H1 (cell line): Measurements from ENCODE around the gene LYRM7. TPM values are rescaled to one million over a fixed set of nuclear protein-coding genes. Genes with fewer than 3 reads are reported as not detected.

Experiments
- CTCF ChIA-PET: fragments of 300-600 bp; sonication (Branson Sonifier 250); formaldehyde crosslinking; loops from one replicate; lab custom pipeline; 2021; ENCODE audit not compliant: partially characterized antibody; lab: Charles Lee
- POLR2A ChIA-PET: fragments of 300-600 bp; sonication (Branson Sonifier 250); formaldehyde crosslinking; loops from one replicate; lab custom pipeline; 2021; ENCODE audit warnings: inconsistent platforms; ENCODE audit not compliant: partially characterized antibody; lab: Charles Lee
- DNase-seq, 2 experiments: peaks; one replicate each; pipeline versions ENCODE4 v3.0.0 to v3.0.0-alpha.2; 2010 to 2022; ENCODE audit warnings: low spot score in 2 of 2, low read depth in 1 of 2, mixed read lengths in 1 of 2
- FAIRE-seq: peaks from 2 replicates; lab custom pipeline; 2011; peaks lifted over from hg19 to GRCh38; lab: Jason Lieb, UNC
- H2AFZ ChIP-seq: 2 replicates; pipeline ENCODE4 v1.8.1; 2012; ENCODE audit warnings: low read length, inconsistent platforms
- H2AK5ac ChIP-seq: 2 replicates; pipeline ENCODE4 v1.6.1; 2013; ENCODE audit warnings: low read depth, low read length
- H2BK120ac ChIP-seq: replicated peaks from 2 replicates; pipeline ENCODE3; 2013; ENCODE audit warnings: low read depth, low read length, inconsistent platforms
- H2BK12ac ChIP-seq: 2 replicates; pipeline ENCODE4 v1.6.1; 2013; ENCODE audit warnings: low read depth, low read length
- H2BK15ac ChIP-seq: 2 replicates; pipeline ENCODE4 v1.6.1; 2013; ENCODE audit warnings: low read length
- H2BK20ac ChIP-seq: 2 replicates; pipeline ENCODE4 v1.6.1; 2013; ENCODE audit warnings: low read length
- H2BK5ac ChIP-seq: 2 replicates; pipeline ENCODE4 v1.6.1; 2013; ENCODE audit warnings: low read depth, low read length
- H3K14ac ChIP-seq: 2 replicates; pipeline ENCODE4 v1.6.1; 2013; ENCODE audit warnings: inconsistent platforms; ENCODE audit not compliant: insufficient read length
- H3K18ac ChIP-seq: 2 replicates; pipeline ENCODE4 v1.6.1; 2013; ENCODE audit warnings: low read length; ENCODE audit errors: extremely low read depth
- H3K23ac ChIP-seq: 2 replicates; pipeline ENCODE4 v1.6.1; 2013; ENCODE audit warnings: inconsistent platforms; ENCODE audit not compliant: insufficient read length
- H3K23me2 ChIP-seq: 2 replicates; pipeline ENCODE4 v1.6.1; 2013; ENCODE audit warnings: low read depth, low read length
- H3K27ac ChIP-seq: 2 replicates; pipeline ENCODE4 v1.6.1; 2011; ENCODE audit warnings: low read depth, low read length, inconsistent platforms
- H3K27me3 ChIP-seq, 4 experiments: replicated peaks in 1 of 4; 1 replicate in 1 of 4; 2 replicates in 3 of 4; pipeline versions ENCODE4 v1.6.1 to v1.8.1; 2011 to 2013; ENCODE audit warnings: low read length in 3 of 4, mild to moderate bottlenecking in 3 of 4, inconsistent platforms in 2 of 4, mixed read lengths in 2 of 4, moderate library complexity in 1 of 4; ENCODE audit not compliant: control insufficient read depth in 3 of 4, insufficient read depth in 3 of 4; ENCODE audit errors: extremely low read depth in 1 of 4
- H3K36me3 ChIP-seq, 4 experiments: 2 replicates each; pipeline versions ENCODE4 v1.6.1 to v1.8.1; 2011 to 2013; ENCODE audit warnings: mild to moderate bottlenecking in 4 of 4, low read length in 3 of 4, moderate library complexity in 2 of 4, control low read depth in 1 of 4, inconsistent platforms in 1 of 4; ENCODE audit not compliant: insufficient read depth in 4 of 4, control insufficient read depth in 2 of 4
- H3K4ac ChIP-seq: replicated peaks from 2 replicates; pipeline ENCODE3; 2013; ENCODE audit warnings: low read length, low read depth, mixed read lengths, inconsistent platforms; ENCODE audit not compliant: insufficient read length
- H3K4me1 ChIP-seq, 4 experiments: replicated peaks in 1 of 4; 1 replicate in 1 of 4; 2 replicates in 3 of 4; pipeline versions ENCODE4 v1.6.1 to v1.8.1; 2011 to 2013; ENCODE audit warnings: low read length in 3 of 4, inconsistent platforms in 2 of 4, mixed read lengths in 1 of 4; ENCODE audit not compliant: insufficient read depth in 4 of 4, control insufficient read depth in 3 of 4
- H3K4me2 ChIP-seq, 2 experiments: 2 replicates each; pipeline versions ENCODE4 v1.6.1 to v1.8.1; 2011 to 2013; ENCODE audit warnings: low read depth in 2 of 2, low read length in 2 of 2, control low read depth in 1 of 2, inconsistent platforms in 1 of 2, mild to moderate bottlenecking in 1 of 2; ENCODE audit not compliant: insufficient read depth in 1 of 2
- H3K4me3 ChIP-seq, 4 experiments: fragments of 200-600, 300-600 bp in 1 of 4; sonication (generic), shearing (Covaris generic), sonication (Bioruptor Twin) in 1 of 4; 2 replicates each; pipeline versions ENCODE4 v1.5.1 to v1.8.1; 2011 to 2016; ENCODE audit warnings: low read length in 4 of 4, low read depth in 3 of 4, control low read depth in 2 of 4, inconsistent platforms in 2 of 4, mild to moderate bottlenecking in 2 of 4, mixed read lengths in 1 of 4, moderate library complexity in 1 of 4; ENCODE audit not compliant: insufficient read depth in 2 of 4; ENCODE audit errors: extremely low read depth in 1 of 4
- H3K56ac ChIP-seq: replicated peaks from 2 replicates; pipeline ENCODE3; 2013; ENCODE audit warnings: low read depth, mild to moderate bottlenecking, mixed read lengths, low read length, inconsistent platforms; ENCODE audit not compliant: insufficient read length
- H3K79me1 ChIP-seq: 2 replicates; pipeline ENCODE4 v1.6.1; 2013; ENCODE audit warnings: low read depth, low read length, control low read depth
- H3K79me2 ChIP-seq, 2 experiments: 2 replicates each; pipeline versions ENCODE4 v1.6.1 to v1.8.1; 2012 to 2013; ENCODE audit warnings: low read length in 2 of 2, mild to moderate bottlenecking in 2 of 2, inconsistent platforms in 1 of 2; ENCODE audit not compliant: insufficient read depth in 2 of 2, control insufficient read depth in 1 of 2
- H3K9ac ChIP-seq, 4 experiments: replicated peaks in 1 of 4; 1 replicate in 1 of 4; 2 replicates in 3 of 4; pipeline versions ENCODE4 v1.6.1 to v1.8.1; 2011 to 2013; ENCODE audit warnings: low read depth in 3 of 4, low read length in 3 of 4, control low read depth in 2 of 4, mild to moderate bottlenecking in 2 of 4, moderate library complexity in 2 of 4, inconsistent platforms in 1 of 4; ENCODE audit errors: extremely low read depth in 1 of 4
- H3K9me3 ChIP-seq, 2 experiments: 2 replicates each; pipeline versions ENCODE4 v1.6.1 to v1.8.1; 2012 to 2013; ENCODE audit warnings: mild to moderate bottlenecking in 2 of 2, moderate library complexity in 2 of 2, control low read depth in 1 of 2, inconsistent platforms in 1 of 2, low read depth in 1 of 2, low read length in 1 of 2, mixed read lengths in 1 of 2; ENCODE audit not compliant: insufficient read depth in 2 of 2
- H4K20me1 ChIP-seq, 2 experiments: replicated peaks in 1 of 2; 2 replicates each; pipeline versions ENCODE3 to v1.8.1; 2011 to 2013; ENCODE audit warnings: inconsistent platforms in 2 of 2, low read length in 2 of 2, mild to moderate bottlenecking in 1 of 2; ENCODE audit not compliant: insufficient read depth in 2 of 2, control insufficient read depth in 1 of 2
- H4K5ac ChIP-seq: 2 replicates; pipeline ENCODE4 v1.6.1; 2013; ENCODE audit warnings: low read length, low read depth, mixed read lengths, inconsistent platforms; ENCODE audit not compliant: insufficient read length
- H4K8ac ChIP-seq: 2 replicates; pipeline ENCODE4 v1.8.0; 2013; ENCODE audit warnings: mild to moderate bottlenecking, moderate library complexity, low read length, inconsistent platforms; ENCODE audit not compliant: insufficient read depth; ENCODE audit errors: extremely low read depth
- H4K91ac ChIP-seq: replicated peaks from 2 replicates; pipeline ENCODE3; 2013; ENCODE audit warnings: low read length, mixed read lengths, inconsistent platforms; ENCODE audit not compliant: insufficient read length
- BRCA1 ChIP-seq: IDR thresholded peaks from 2 replicates; pipeline ENCODE4 v1.6.1; 2012; ENCODE audit warnings: low read depth, low read length, improper control_type of control experiment
- EP300 ChIP-seq, 2 experiments: IDR thresholded peaks; 1 replicate in 1 of 2; 2 replicates in 1 of 2; pipeline ENCODE4 v1.6.1; 2011 to 2012; ENCODE audit warnings: low read depth in 2 of 2, low read length in 2 of 2, mild to moderate bottlenecking in 2 of 2, borderline replicate concordance in 1 of 2, inconsistent platforms in 1 of 2, moderate library complexity in 1 of 2
- GABPA ChIP-seq: IDR thresholded peaks from 2 replicates; pipeline ENCODE4 v1.6.1; 2011; ENCODE audit warnings: mild to moderate bottlenecking, low read length, moderate library complexity, borderline replicate concordance; ENCODE audit not compliant: insufficient read depth
- RAD21 ChIP-seq, 2 experiments: IDR thresholded peaks in 1 of 2; conservative IDR thresholded peaks in 1 of 2; 2 replicates each; pipeline ENCODE4 v1.6.1; 2011; ENCODE audit warnings: low read depth in 2 of 2, low read length in 2 of 2, improper control_type of control experiment in 1 of 2, inconsistent platforms in 1 of 2, mild to moderate bottlenecking in 1 of 2, moderate library complexity in 1 of 2
- RNF2 ChIP-seq: fragments of 200-900, 300-1000 bp; sonication (generic); IDR thresholded peaks from 2 replicates; pipeline ENCODE4 v1.7.1; 2016; ENCODE audit warnings: borderline replicate concordance, low read depth, mild to moderate bottlenecking, antibody characterized with exemption, low read length; ENCODE audit not compliant: poor library complexity, severe bottlenecking; ENCODE audit errors: missing control alignments
- SP4 ChIP-seq: IDR thresholded peaks from 2 replicates; pipeline ENCODE4 v1.6.1; 2012; ENCODE audit warnings: low read length, inconsistent platforms
- TBP ChIP-seq: IDR thresholded peaks from 2 replicates; pipeline ENCODE4 v1.6.1; 2011; ENCODE audit warnings: low read depth, low read length, improper control_type of control experiment
- YY1 ChIP-seq: IDR thresholded peaks from 2 replicates; pipeline ENCODE4 v1.6.1; 2011; ENCODE audit warnings: low read depth, mild to moderate bottlenecking, low read length
- polyA plus RNA-seq, 7 experiments: library from polyadenylated mRNA; depleted of rRNA in 3 of 7; stranded (reverse) in 5 of 7; unstranded in 2 of 7; fragments of >200 nt in 5 of 7; fragments of 200-250 nt in 2 of 7; gene quantifications; 1 replicate in 5 of 7; 2 replicates in 1 of 7; 4 replicates in 1 of 7; pipeline versions ENCODE4 v1.2.1 to v1.2.3, GENCODE V29; 2011 to 2013; ENCODE audit warnings: missing spikeins in 2 of 7, mixed read lengths in 2 of 7
- total RNA-seq: library from RNA; stranded (reverse); fragmentation: NEBNext Ultra II Directional; extraction: Animal tissue kit (Norgen Biotek cat#: 25700); gene quantifications from 2 replicates; pipeline ENCODE4 v1.2.1, GENCODE V29; 2021

The LYRM7 gene
- total and polyA plus RNA-seq, 2 of the 8 experiments (the other 6 are each of a cell fraction or from before 2014, with no cell fraction given), result 1.9 to 12.6 TPM

- Histone ChIP-seq H4K20me1 (no peaks in the 10 kb centered on the region), H3K14ac (no peak overlapping the region), H3K4me2 (no peak overlapping the region), H2BK5ac (no peak overlapping the region), H3K23ac (no peak overlapping the region), H3K27me3 (no peaks in the 10 kb centered on the region), H3K79me1 (no peaks in the 10 kb centered on the region), H4K5ac (no peak overlapping the region), H2AK5ac (no peak overlapping the region), H3K56ac (no peak overlapping the region), H3K36me3 (no peaks in the 10 kb centered on the region; a peak in 1 of 8 replicates), H3K23me2 (no peaks in the 10 kb centered on the region; the same call in 1 of the 2 replicates), H3K4me3 (no peak overlapping the region), H2BK12ac (no peak overlapping the region), H3K79me2 (no peaks in the 10 kb centered on the region), H3K18ac (no peak overlapping the region), H2BK20ac (no peak overlapping the region), H2BK15ac (no peak overlapping the region), H2AFZ (no peak overlapping the region), H3K4ac (no peak overlapping the region), H4K8ac (no peak overlapping the region), H2BK120ac (no peak overlapping the region), H3K9ac (no peak overlapping the region), H3K9me3 (no peaks in the 10 kb centered on the region), H4K91ac (no peak overlapping the region), H3K27ac (no peak overlapping the region), H3K4me1 (no peaks in the 10 kb centered on the region)
- POLR2A ChIA-PET, result no interaction called here
- no peak for TF ChIP-seq EP300 (IDR thresholded peaks at IDR 0.05; ENCODE audit: borderline replicate concordance in 1 of 2, low read depth in 2 of 2, low read length in 2 of 2)
- TF ChIP-seq RNF2, result no peak
- no peak for TF ChIP-seq BRCA1
- no peak for TF ChIP-seq SP4
- no peak for TF ChIP-seq GABPA
- no peak for TF ChIP-seq RAD21 (IDR thresholded peaks at IDR 0.05 in 1 of 2, conservative IDR thresholded peaks at IDR 0.05 in 1 of 2; ENCODE audit: low read depth in 2 of 2, low read length in 2 of 2)
- TF ChIP-seq TBP, result no peak
- no peak for TF ChIP-seq YY1
- no peak for FAIRE-seq
- CTCF ChIA-PET, result interaction anchor here (1.3 kb wide), 1 partner anchor 18 kb away, joined by 4 read pairs; no protein-coding TSS in a partner anchor
- no peak for DNase-seq
Observed at GRCh38 chr5:131180407-131180806, 9.7 kb downstream of the LYRM7 start.
